OCI-LY7 (cell line): ENCODE data around the gene PAFAH2. TPM values are rescaled to one million over a fixed set of nuclear protein-coding genes. Genes with fewer than 3 reads are reported as not detected.

ENCODE experiments used
- BruUV-seq: library from RNA; stranded (reverse); fragments of 400-500 nt; replicated peaks from 2 replicates; lab custom pipeline; 2021; lab: Mats Ljungman, UMichigan
- CTCF ChIA-PET: fragments of 300-600 bp; sonication (Branson Sonifier 250); formaldehyde crosslinking; loops from one replicate; lab custom pipeline; 2022; ENCODE audit warnings: antibody characterized with exemption; ENCODE audit not compliant: unreplicated experiment; lab: Charles Lee
- POLR2A ChIA-PET: fragments of 300-600 bp; sonication (Branson Sonifier 250); formaldehyde crosslinking; loops from one replicate; lab custom pipeline; 2022; ENCODE audit warnings: antibody characterized with exemption; lab: Charles Lee
- DNase-seq: peaks from one replicate; pipeline ENCODE4 v3.0.0-alpha.2; 2015; ENCODE audit warnings: low spot score
- H2AFZ ChIP-seq: fragments of 200-600 bp; sonication (generic), shearing (Covaris generic); 2 replicates; pipeline ENCODE4 v1.6.1; 2014; ENCODE audit warnings: mild to moderate bottlenecking, antibody characterized with exemption, low read length, moderate library complexity
- H3K27ac ChIP-seq: fragments of 200-600 bp; sonication (generic); 2 replicates; pipeline ENCODE4 v1.5.1; 2014; ENCODE audit warnings: mixed run types, low read depth, mild to moderate bottlenecking, moderate library complexity, low read length, inconsistent platforms; ENCODE audit not compliant: poor library complexity, severe bottlenecking
- H3K36me3 ChIP-seq: fragments of 200-600 bp; sonication (generic); 2 replicates; pipeline ENCODE4 v1.6.1; 2014; ENCODE audit warnings: mild to moderate bottlenecking, antibody characterized with exemption, low read length, moderate library complexity, mixed read lengths; ENCODE audit not compliant: insufficient read depth
- H3K4me1 ChIP-seq: fragments of 200-600 bp; sonication (generic); 2 replicates; pipeline ENCODE4 v1.5.1; 2014; ENCODE audit warnings: mild to moderate bottlenecking, low read length; ENCODE audit not compliant: insufficient read depth, poor library complexity, severe bottlenecking
- H3K4me2 ChIP-seq: fragments of 200-600 bp; sonication (generic); 2 replicates; pipeline ENCODE4 v1.6.1; 2014; ENCODE audit warnings: mild to moderate bottlenecking, low read length
- H3K4me3 ChIP-seq: fragments of 200-600 bp; sonication (generic); 2 replicates; pipeline ENCODE4 v1.5.1; 2014; ENCODE audit warnings: mild to moderate bottlenecking, low read depth, low read length; ENCODE audit not compliant: poor library complexity, severe bottlenecking
- H3K79me2 ChIP-seq: fragments of 200-600 bp; sonication (generic); 2 replicates; pipeline ENCODE4 v1.6.1; 2016; ENCODE audit warnings: low read depth, mild to moderate bottlenecking, low read length, moderate library complexity, mixed read lengths; ENCODE audit not compliant: insufficient read depth
- H3K9me2 ChIP-seq: fragments of 200-600 bp; sonication (generic); 2 replicates; pipeline ENCODE4 v1.6.1; 2016; ENCODE audit warnings: mild to moderate bottlenecking, low read length, mixed read lengths; ENCODE audit not compliant: insufficient read depth
- H3K9me3 ChIP-seq: fragments of 200-600 bp; sonication (generic); 2 replicates; pipeline ENCODE4 v1.6.1; 2014; ENCODE audit warnings: mild to moderate bottlenecking, mixed run types, low read length, mixed read lengths
- H4K20me1 ChIP-seq: fragments of 200-600 bp; sonication (generic); 2 replicates; pipeline ENCODE4 v1.6.1; 2014; ENCODE audit warnings: mild to moderate bottlenecking, antibody characterized with exemption, low read length, moderate library complexity, mixed read lengths; ENCODE audit not compliant: insufficient read depth
- EZH2phosphoT487 ChIP-seq: fragments of 200-600 bp; sonication (generic); IDR thresholded peaks from 2 replicates; pipeline ENCODE4 v1.6.1; 2018; ENCODE audit warnings: low read depth, borderline replicate concordance, mild to moderate bottlenecking, mixed run types, antibody characterized with exemption, low read length, moderate library complexity, mixed read lengths
- intact Hi-C: fragments of 100-400 bp; cut with micrococcal nuclease; formaldehyde crosslinking; loops from one replicate; pipeline ENCODE4 v1.10.0; 2022; ENCODE audit not compliant: unreplicated experiment
- total RNA-seq, 2 experiments: library from RNA; depleted of rRNA in 1 of 2; stranded (reverse); fragments of >200 nt in 1 of 2; shearing (Covaris generic) in 1 of 2; gene quantifications; 2 replicates each; pipeline ENCODE4 v1.2.3, GENCODE V29; 2014 to 2022
- TF ChIP-seq, protein P1 (sequence below): fragments of 200-600 bp; sonication (generic); conservative IDR thresholded peaks from 2 replicates; pipeline ENCODE4 v1.5.1; 2014; ENCODE audit warnings: mild to moderate bottlenecking, antibody characterized with exemption, low read length, moderate library complexity, mixed read lengths

Gene PAFAH2
- total RNA-seq, 2 experiments from 2014 or later, result 2.9 to 7.3 TPM

DNA sequence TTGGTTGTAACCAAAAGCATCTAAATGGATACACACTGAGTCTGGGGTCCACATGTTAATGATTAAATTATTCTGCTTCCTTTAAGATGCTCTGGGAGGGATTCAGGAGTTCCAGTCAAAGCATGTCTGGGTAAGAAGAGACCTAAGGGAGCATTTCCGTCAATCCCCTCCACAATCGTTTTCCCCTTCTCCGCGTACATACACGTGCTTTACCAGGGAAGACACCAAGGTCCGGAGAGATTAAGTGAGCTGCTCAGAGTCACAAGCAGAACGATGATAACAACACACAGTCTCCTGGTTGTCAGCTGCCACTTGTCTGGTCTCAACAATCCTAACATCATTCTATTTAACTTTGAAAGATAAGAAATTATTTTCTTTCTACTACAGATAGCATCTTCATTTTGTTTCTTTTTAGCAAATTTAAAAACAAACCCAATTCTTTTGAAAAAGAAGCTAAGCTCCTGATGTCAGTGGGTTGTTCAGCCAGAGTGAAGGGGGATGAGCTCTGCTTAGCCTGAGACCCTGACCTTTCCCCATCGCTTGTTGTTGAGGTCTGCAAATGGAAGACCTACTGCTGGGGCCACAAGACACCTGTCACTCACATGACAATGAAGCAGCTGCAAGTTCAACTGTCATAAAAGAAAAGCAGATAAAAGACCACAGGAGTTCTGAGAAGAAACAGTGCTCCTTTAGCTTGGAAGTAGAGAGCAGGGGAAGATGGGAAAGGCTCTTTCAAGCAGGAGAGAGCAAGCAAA is 4.5 kb downstream of the PAFAH2 start:
- H3K27ac ChIP-seq, result no peak overlapping the region
- POLR2A ChIA-PET, result interaction anchor here (0.6 to 1.1 kb wide), 3 partner anchors 22 to 97 kb away, joined by 3 to 4 read pairs (median 3); no protein-coding TSS in a partner anchor
- H3K4me2 ChIP-seq, result no peak overlapping the region
- TF ChIP-seq EZH2phosphoT487, result no peak
- H3K4me3 ChIP-seq, result no peak overlapping the region
- H4K20me1 ChIP-seq, result no peaks in the 10 kb centered on the region
- no TSS peak for BruUV-seq
- no peaks in the 10 kb centered on the region for H3K36me3 ChIP-seq
- H3K79me2 ChIP-seq, result no peaks in the 10 kb centered on the region
- no peak for DNase-seq
- intact Hi-C loops, result no loop called here
- no peak overlapping the region for H2AFZ ChIP-seq
- no peaks in the 10 kb centered on the region for H3K9me3 ChIP-seq
- H3K4me1 ChIP-seq, result peaks cover 15% of the 10 kb centered on the region
- CTCF ChIA-PET, result no interaction called here
- no peaks in the 10 kb centered on the region for H3K9me2 ChIP-seq

DNA sequence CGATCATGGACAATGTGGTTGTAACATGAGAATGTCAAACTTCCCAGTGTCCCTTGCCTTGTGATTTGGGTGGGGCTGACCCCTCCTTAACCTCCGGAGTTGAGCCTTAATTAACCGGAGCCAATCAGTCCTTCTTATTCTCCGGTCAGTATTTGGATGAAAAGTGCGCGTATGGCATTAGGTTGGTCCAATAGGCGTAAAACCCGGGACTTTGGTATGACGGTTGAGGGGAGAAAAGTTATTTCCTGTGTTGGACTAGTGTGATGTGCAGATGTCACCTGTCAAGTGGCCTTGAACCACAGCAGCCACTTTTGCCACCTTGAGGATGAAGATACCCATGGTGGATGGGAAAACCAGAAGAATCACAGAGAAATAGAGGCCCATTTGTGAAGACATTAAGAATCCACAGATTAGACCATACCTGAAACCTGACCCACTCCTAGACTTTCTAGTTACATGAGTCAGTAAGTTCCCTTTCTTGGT is 5.1 kb downstream of the PAFAH2 start:
- no peak for TF ChIP-seq EZH2phosphoT487
- TF ChIP-seq, protein P1, sequence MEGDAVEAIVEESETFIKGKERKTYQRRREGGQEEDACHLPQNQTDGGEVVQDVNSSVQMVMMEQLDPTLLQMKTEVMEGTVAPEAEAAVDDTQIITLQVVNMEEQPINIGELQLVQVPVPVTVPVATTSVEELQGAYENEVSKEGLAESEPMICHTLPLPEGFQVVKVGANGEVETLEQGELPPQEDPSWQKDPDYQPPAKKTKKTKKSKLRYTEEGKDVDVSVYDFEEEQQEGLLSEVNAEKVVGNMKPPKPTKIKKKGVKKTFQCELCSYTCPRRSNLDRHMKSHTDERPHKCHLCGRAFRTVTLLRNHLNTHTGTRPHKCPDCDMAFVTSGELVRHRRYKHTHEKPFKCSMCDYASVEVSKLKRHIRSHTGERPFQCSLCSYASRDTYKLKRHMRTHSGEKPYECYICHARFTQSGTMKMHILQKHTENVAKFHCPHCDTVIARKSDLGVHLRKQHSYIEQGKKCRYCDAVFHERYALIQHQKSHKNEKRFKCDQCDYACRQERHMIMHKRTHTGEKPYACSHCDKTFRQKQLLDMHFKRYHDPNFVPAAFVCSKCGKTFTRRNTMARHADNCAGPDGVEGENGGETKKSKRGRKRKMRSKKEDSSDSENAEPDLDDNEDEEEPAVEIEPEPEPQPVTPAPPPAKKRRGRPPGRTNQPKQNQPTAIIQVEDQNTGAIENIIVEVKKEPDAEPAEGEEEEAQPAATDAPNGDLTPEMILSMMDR, result no peak
- DNase-seq, result no peak
- ChIA-PET CTCF (no interaction called here), POLR2A (no interaction called here)
- H3K4me2 ChIP-seq, result no peak overlapping the region
- no peaks in the 10 kb centered on the region for H3K79me2 ChIP-seq
- H2AFZ ChIP-seq, result no peak overlapping the region
- H3K9me2 ChIP-seq, result no peaks in the 10 kb centered on the region
- peaks cover 13% of the 10 kb centered on the region for H3K4me1 ChIP-seq
- no peaks in the 10 kb centered on the region for H3K9me3 ChIP-seq
- intact Hi-C loops, result no loop called here
- H3K36me3 ChIP-seq, result no peaks in the 10 kb centered on the region
- no peaks in the 10 kb centered on the region for H4K20me1 ChIP-seq
- no peak overlapping the region for H3K4me3 ChIP-seq
- no peak overlapping the region for H3K27ac ChIP-seq
- no TSS peak for BruUV-seq

DNA sequence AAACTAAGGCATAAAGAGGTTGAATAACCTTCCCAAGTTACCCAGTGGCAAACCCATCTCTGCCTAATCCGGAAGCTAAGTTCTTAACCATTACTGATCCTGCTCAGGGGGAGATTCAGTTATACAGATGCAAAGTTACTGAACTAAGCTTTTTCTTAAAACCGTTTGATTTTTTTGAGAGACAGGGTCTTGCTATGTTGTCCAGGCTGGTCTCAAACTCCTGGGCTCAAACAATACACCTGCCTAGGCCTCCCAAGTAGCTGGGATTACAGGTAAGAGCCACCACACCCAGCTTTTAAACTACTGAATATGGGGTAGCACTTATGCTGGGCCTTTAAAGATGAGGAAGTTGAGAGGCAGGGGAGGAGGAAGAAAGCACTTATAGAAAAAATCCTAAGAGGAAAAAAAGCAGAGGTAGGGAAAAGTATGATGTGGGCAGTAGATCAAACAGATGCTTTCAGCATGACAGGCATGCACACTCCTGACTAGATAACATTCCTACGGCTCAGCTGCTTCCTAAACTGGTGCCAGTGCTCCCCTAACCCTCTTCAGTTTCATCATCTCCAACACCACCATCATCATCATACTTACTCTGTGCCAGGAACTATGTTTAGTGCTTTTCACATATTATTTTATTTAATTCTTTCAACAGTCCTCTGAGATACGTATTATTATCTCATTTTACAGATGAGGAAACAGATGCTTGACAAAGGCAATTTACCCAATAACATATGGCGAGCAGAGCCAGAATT is 5.8 kb downstream of the PAFAH2 start:
- no peak overlapping the region for H3K27ac ChIP-seq
- H3K4me1 ChIP-seq, result peaks cover 8% of the 10 kb centered on the region
- no peaks in the 10 kb centered on the region for H3K9me2 ChIP-seq
- no peak overlapping the region for H2AFZ ChIP-seq
- TF ChIP-seq, protein P1, result no peak
- no peak for TF ChIP-seq EZH2phosphoT487
- H3K79me2 ChIP-seq, result no peaks in the 10 kb centered on the region
- no peak overlapping the region for H3K4me2 ChIP-seq
- intact Hi-C loops, result no loop called here
- H4K20me1 ChIP-seq, result no peaks in the 10 kb centered on the region
- no peaks in the 10 kb centered on the region for H3K9me3 ChIP-seq
- ChIA-PET CTCF (no interaction called here), POLR2A (no interaction called here)
- H3K36me3 ChIP-seq, result no peaks in the 10 kb centered on the region; the same call in 1 of the 2 replicates
- no peak for DNase-seq
- no peak overlapping the region for H3K4me3 ChIP-seq
- no TSS peak for BruUV-seq
